Epithelial cell of esophagus (primary cell): Measurements from ENCODE around the gene B4GALNT4.

ENCODE experiments used
- DNase-seq: peaks from one replicate; pipeline ENCODE4 v3.0.0; 2010; ENCODE audit warnings: low read depth
- H3K4me3 ChIP-seq: 2 replicates; pipeline ENCODE4 v1.5.1; 2011; ENCODE audit warnings: mild to moderate bottlenecking, low read length, control low read depth
- CTCF ChIP-seq: IDR thresholded peaks from 2 replicates; pipeline ENCODE4 v1.5.1; 2011; ENCODE audit warnings: low read depth, mild to moderate bottlenecking, low read length, control low read depth, inconsistent platforms; ENCODE audit not compliant: insufficient read depth; ENCODE audit errors: missing control alignments

The B4GALNT4 gene

GRCh38 chr11:380996-381395 is 11.7 kb downstream of the B4GALNT4 start:
- TF ChIP-seq CTCF, result no peak

GRCh38 chr11:381501-382072 is 12.3 kb downstream of the B4GALNT4 start:
- no peak for TF ChIP-seq CTCF
- no peak for DNase-seq
- no peak overlapping the region for H3K4me3 ChIP-seq

More at GRCh38 chr11:380996-381395, 11.7 kb downstream of the B4GALNT4 start:
- no peak overlapping the region for H3K4me3 ChIP-seq
- no peak for DNase-seq

- DNase-seq, result no peak
- no peak overlapping the region for H3K4me3 ChIP-seq
- no peak for TF ChIP-seq CTCF
These were observed 12.9 kb downstream of the B4GALNT4 start for GRCh38 chr11:382081-382629.

DNA sequence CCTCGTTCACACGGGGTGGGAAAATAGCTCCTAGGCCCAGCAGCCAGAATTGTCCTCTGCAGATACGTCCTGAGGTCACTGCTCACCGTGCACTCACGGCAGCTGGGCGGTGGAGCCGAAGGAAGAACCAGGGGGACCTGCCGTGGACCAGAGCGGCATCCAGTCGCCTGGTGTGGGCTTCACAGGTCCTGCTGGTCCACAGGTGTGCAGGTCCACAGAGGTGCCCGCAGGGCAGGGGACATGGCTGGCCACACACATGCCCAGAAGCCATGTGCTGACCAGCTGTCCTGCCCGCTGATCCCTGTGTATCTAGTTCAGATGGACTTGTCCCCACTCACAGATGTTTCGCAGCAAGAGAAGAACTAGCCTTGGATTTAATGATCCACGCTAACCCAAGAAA is 14.1 kb downstream of the B4GALNT4 start:
- no peak for TF ChIP-seq CTCF
- DNase-seq, result no peak
- H3K4me3 ChIP-seq, result no peak overlapping the region

DNA sequence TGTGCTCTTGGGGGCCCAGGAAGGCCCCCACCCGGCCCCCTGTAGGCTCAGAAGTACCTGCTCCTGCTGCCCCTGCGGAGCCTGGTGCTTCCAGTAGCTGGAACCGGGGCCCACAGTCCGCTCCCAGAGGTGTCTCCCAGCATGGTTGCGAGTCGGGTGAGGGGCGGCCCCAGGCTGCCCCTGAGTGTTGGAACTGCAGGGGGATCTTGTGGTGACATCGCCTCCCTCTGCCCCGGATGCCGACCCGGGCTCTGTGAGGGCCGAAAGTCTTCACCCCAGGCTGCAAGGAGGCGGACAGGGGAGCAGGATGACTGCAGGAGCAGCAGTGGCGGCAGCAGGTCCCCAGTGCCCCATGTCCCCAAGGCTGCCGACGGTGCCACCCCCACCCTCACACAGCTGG is 15.2 kb downstream of the B4GALNT4 start:
- TF ChIP-seq CTCF, result no peak
- H3K4me3 ChIP-seq, result no peak overlapping the region
- no peak for DNase-seq

DNA sequence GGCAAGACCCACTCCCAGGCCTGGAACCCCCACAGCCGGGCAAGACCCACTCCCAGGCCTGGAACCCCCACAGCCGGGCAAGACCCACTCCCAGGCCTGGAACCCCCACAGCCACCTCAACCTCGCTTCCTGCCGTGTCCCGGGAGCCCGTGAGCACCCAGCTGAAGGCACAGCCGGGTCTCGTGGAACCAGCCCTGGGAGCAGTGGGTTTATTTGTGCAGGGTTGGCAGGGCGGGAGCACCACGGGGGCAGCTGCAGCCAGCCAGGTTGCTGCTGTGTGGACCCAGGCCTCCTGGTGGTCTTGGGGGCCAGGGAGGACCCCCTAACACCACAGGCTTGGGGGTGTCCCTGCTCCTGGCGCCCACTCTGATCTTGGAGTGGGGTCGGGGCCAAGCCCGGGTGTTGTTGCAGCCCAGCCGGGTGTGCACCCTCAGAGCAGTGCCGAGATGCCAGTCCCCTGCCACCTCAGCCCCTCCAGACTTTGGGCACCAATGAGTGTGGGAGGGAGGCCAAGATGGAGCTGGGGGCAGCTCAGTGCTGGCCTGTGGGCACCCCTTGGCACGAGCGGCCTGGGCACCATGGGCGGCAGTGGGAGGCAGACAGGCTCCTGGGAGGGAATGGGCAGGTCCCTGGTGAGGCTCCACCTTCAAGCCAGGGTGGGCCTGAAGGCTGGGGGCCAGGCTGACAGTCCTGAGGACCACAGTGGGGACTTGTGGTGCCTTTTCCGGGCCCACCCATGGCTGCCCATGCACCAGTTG is 16.5 kb downstream of the B4GALNT4 start:
- no peak overlapping the region for H3K4me3 ChIP-seq
- DNase-seq, result no peak
- no peak for TF ChIP-seq CTCF
